GM19463 (cell line): ENCODE data around the gene SPAG16.

Experiments used
- ATAC-seq: cut with Tn5 transposase; IDR thresholded peaks from one replicate; pipeline ENCODE4 v1.9.1; 2021; ENCODE audit warnings: mild to moderate bottlenecking, moderate library complexity; ENCODE audit not compliant: unreplicated experiment

The SPAG16 gene

DNA sequence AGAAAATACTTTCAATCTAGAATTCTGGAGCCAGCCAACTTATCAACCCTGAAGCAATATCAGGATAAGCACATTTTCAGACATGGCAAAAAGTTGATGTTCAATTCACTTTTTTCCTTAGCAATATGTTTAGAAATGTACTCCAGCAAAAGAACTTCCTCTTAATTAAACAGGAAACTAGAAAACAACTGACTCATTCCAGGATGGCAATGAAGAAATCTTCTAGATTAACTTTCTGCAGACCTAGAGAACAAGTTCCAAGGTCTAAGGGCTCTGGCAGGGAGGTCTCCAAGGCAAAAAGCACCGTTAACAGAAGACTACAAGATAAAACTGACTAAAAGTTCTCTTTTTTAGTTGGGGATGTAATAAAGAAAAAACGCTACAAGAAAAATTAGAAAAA lies 1057.4 kb downstream of the SPAG16 start:
- no peak for ATAC-seq

DNA sequence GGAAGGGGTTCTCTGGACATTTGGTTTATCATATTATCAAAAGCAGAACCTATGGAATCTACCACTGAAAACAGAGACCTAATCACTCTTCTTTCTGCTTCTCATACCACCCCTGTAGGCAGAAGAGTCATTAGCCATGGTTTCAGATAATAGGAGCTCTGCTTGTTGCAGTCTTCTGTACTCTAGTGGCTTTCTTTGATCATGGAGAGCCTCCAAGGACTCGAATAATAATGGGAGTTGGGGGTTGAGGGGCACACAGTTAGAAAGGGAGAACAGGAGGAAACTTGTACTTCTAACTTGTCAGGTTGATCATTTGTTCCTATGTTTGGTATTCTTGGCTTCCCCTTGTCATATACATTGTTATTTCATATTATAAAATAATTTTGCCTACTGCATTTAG lies 1074.2 kb downstream of the SPAG16 start:
- no peak for ATAC-seq

DNA sequence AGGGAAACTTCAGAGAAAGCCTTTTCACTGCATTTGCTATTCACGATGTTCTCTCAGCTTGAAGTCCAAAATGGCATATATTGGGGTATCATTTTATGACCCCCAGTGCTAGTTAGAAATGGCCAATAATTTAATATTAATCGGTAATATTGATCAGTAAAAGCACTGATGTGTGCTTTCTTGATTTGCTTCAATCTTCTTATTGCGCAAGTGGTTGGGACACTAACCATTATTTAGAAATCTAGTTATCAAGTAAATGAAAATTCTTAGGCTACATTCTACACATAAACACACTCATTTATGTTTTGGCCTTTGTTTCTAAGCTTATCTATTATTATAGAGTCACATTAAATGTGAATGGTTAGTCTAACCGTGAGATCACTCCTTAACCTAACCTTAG lies 1076.9 kb downstream of the SPAG16 start:
- no peak for ATAC-seq

DNA sequence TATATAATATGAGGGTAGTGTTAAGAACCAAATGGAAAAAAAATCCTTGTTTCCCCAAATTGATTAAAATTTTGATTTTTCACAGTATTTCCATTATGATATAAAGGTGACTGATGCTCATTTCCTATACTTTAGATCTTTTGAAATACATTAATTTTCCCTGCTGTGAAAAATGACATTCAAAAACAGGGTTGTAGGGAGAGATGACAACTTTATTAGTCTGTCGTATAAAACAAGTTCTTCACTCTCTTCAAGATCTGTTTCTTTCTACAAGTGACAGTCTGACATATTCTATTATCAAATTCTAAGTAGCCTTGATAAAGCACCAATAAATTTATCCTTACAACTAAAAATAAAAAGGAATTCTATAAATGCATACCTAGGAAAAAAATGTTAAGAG lies 1081.3 kb downstream of the SPAG16 start:
- ATAC-seq: no peak

DNA sequence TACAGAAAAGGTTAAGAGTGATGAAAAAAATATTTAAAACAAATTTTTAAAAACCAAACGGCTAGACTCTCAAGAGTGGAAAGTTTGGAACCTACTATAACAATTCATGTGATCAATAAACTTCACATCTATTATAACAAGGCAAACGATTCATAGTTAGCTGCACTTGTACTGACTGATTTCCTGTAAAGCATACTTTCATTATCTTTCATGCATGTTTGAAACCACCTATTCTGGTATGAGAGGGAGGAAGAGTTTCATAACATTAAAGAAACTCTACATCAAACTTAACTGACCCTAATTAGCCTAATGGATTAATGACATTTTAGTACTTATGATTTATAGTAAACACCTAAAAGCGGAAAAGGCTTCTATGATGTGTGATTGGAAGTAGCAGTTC lies 1082.9 kb downstream of the SPAG16 start:
- ATAC-seq: no peak

DNA sequence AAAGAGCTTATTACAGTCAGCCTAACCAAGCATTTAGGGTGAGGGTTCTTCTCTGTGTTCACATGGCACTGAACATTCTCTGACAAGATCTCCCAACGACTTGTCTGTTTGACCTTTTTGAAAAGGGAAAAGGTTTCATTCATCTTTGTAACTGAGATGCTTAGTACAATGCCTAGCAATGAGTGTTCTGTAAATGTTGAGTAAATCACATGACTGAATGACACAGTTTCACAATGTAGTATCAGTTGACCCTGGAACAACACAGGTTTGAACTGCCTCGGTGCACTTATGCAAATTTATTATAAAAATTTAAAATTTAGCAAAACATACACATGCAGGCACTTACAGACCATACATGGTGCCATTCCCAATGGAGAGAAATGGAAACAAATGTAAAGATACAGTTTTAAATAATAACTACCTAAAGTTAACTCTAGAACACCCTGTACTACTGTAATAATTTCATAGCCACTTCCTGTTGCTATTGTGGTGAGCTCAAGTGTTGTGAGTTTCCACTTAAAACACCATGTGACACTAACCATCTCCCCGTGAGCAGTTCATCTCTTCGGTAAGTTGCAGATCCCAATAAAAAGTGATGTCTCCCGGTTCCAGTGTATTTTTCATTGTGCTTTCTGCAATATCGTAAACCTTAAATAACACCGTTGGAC lies 1092.5 kb downstream of the SPAG16 start:
- ATAC-seq: peak; percentile 52

DNA sequence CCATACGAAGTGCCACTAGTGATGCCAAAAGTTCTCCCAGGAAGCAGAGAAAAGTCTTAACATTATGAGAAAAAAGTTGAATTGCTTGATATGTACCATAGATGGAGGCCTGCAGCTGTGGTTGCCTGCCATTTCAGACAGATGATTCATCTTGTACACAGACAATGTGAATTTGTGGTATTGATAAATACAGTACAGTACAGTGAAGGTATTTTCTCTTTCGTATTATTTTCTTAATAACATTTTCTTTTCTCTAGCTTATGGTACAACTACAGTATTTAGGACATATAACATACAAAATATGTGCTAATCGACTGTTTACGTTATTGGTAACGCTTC lies 1093.0 kb downstream of the SPAG16 start:
- no peak for ATAC-seq

DNA sequence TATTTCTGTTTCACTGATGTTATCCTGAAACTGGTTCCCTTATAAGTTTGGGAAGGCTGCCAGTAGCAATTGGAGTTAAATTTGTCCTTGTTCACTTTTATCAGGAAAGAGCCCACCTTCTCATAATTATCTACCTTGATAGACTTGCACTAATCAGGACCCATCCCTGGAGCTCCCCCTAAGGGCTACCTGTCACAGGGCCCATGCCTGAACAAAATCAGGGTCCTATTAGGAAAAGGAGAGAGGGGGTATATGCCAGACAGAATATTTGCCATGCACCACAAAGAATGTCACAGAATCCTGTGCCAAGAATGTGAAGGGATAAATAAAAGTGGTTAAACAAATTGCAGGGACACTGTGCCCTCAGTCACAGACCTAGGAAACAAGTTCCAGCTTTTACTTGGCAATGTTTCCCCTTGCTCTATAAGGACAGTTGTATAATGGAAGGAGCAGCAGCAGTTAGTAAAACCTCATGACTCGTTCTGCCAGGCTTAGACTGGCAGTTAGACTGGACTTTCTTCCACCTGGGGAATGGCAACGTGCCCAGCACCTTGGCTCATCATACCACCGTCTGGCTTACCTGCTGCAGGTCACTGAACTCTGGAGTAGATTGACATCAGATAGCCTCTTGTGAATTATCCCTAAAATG lies 1094.3 kb downstream of the SPAG16 start:
- no peak for ATAC-seq

DNA sequence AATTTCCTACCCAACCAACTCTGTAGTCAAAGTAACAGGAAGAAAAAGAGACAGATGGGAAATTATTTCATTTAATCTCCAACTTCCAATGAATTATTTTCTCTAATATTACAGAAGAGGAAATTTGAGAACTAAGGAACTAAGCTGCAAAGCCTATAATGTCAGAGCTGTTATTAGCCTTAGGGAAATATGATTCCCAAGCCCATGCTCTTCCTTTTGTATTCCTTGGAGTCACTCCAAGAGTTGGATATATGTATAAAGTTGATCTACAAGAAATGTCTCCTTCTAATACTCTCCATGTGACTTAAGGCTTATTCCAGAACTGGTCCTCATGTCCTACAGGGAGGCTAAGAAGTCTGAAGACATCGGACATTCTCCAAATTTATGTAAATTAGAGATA lies 1095.0 kb downstream of the SPAG16 start:
- no peak for ATAC-seq

DNA sequence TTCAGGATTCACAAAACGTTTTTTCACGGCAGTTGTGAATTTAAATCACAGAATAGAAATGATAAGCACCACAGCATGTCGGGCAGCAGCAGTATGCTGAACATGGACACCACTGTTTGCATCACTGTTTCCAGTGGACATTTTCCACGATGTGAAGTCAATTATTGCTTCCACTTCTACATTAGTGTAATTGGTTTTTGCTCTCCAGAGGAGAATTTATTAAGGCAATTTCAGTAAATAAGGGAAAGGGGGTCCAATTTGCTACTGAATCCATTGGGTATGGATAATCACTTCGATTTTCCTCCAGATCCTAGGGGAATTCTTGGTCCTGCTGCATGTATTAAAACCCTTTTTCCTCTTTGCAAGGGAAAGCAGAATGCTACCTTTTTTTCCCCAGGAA lies 1096.4 kb downstream of the SPAG16 start:
- no peak for ATAC-seq

DNA sequence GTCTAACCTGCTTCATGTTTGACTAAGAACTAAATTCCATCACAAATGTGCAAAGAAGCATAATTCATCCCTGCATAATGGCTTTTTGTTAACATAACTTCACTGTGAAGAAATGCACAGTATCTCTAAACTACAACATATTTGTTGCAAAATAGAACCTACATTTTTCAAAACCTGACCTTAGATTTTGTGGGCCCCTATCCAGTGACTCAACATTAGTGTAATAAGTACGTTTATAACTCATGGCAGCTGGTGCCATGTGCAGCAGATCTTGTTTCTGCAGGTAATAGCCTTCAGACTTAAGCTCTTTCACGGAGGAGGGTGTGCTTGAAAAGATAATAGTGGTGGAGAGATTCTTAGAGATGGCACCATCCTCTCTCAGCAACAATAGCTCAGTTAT lies 1098.0 kb downstream of the SPAG16 start:
- no peak for ATAC-seq

DNA sequence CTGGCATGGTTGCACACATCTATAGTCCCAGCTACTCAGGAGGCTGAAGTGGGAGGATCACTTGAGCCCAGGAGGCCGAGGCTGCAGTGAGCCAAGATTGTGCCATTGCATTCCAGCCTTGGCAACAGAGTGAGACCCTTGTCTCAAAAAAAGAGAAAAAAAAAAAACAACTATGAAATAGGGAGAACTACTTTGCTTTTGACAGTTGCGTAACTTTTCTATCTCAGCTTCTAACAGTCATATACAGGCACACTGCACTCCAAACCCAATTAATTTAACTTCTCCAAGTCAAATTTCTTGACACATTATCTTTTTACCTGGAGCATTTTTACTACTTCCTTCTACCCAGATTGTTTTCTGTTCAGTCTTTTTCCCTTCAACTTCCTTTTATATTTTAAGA lies 1102.5 kb downstream of the SPAG16 start:
- no peak for ATAC-seq

DNA sequence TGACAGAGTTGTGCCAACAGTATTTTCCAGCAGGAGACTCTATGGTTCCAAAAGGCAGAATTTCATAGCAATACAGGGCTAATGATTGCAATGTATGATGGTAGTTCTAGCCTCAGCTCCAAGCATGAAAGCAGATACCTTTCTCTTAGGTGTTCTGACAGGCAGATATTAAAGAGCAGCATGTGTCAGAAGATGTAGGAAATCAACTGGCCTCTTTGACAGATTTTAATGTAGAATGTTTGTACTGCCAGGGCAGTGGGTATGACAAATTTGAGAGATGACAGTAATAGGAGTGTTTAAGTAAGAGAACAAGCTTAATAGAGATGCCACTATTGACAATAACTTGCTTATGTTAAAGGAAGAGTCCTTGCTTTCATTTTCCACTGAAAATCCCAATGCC lies 1105.1 kb downstream of the SPAG16 start:
- ATAC-seq: no peak

DNA sequence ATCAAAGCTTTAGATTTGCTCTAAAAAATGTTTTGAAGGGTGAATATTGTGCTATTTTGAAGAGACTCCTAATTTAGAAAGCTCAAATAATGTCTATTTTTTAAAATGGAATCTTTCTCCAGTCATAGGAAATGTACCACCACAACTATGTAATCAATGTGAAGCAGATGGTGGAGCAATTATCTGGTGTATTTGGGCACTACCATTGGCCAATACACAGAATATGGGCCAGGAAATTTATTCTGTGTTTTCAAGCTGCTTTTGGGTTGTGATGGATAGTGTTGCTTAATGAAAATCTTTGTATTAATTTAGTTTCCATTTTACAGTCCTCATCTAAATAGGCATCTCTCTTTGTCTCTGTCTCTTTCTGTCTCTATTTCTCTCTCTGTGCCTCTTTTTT lies 1109.5 kb downstream of the SPAG16 start:
- no peak for ATAC-seq

DNA sequence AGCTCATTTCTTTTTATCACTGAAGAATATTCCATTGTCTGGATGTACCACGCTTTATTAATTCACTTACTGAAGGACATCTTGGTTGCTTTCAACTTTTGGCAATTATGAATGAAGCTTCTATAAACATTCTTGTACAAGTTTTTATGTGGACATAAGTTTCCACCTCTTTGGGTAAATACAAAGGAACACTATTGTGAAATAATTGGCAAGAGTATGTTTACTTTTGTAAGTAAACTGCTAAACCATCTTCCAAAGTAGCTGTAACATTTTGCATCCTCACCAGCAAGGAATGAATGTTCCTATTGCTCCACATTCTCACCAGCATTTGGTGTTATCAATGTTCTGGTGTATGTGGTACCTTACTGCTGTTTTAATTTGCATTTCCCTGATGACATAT lies 1110.8 kb downstream of the SPAG16 start:
- no peak for ATAC-seq

DNA sequence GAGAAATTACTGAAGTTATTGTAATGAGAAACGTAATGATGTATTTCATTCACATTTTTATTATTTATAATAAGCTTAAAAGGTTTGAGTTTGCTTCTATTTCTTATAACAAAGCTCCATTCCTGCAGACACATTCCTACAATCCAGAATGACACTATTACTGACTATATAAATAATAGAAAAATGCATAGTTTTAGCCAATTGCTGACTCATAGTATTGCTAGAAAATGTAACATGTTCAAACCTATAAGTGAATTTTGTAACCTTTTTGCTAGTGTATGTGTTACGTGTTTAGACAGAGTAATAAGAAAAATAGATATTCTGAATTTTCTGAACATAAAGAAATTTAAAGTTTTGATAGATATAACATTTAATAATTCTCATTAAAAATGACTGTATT lies 1117.3 kb downstream of the SPAG16 start:
- no peak for ATAC-seq

DNA sequence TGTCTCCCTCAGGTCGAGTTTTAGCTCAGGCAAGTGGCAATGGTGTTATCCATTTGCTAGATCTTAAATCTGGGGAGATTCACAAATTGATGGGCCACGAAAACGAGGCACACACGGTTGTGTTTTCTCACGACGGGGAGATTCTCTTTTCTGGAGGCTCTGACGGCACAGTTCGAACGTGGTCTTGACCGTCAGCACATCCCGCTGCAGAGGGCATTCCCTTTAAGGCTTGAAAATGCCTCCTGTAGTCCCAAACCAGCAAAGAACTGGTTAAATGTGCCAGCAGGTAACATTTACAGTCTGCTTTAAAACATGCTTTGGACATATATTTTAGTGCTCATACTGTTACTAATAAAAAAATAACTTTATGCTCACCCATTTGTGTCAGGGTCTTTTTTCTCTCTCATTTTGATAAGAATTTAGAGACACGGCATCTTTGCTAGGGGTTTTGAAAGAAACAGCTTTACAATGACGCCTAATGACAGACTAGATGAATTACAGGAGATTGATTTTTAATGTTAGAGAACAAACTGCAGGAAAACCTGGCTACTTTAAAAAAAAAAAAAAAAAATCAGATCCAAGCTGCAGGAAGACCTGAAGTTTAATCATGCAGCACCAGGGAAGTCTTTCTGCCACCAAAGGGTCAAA lies 1126.0 kb downstream of the SPAG16 start:
- no peak for ATAC-seq

DNA sequence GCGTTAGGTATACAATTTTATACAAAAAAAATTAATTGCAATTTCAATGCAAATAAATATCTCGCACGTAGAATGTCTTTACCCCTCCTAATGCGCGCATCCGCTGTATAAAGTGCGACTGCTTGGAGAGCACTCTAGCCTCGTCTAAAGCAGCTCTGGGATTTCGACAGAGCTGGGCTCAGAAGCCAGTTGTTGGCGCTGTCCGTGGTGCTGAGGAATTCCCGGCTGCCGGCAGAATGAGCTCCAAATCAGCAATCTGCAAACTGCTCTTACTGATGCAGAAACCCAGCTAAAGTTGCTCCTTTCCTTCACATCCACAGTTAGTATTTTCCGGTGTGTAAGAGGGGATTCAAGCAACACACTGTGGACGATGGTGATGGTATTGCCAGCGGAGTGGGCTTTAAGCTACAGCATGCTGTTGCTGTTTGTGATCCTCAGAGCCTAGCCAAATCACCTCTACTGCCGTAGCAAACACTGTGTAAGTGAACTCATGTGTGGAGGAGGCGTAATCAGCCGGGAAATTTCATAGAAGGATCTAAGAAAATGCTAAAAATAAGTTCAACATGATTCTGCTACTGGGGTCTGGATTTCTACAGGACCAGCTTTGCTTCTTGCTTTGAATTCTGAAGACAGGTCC lies 1126.8 kb downstream of the SPAG16 start, which contains the start of gene VWC2L:
Gene VWC2L, plus strand, starts transcription at position 137 of the 637 bp plus-strand sequence. CDS start 3,140 bp downstream, outside the sequence.
- ATAC-seq: peak; percentile 63

DNA sequence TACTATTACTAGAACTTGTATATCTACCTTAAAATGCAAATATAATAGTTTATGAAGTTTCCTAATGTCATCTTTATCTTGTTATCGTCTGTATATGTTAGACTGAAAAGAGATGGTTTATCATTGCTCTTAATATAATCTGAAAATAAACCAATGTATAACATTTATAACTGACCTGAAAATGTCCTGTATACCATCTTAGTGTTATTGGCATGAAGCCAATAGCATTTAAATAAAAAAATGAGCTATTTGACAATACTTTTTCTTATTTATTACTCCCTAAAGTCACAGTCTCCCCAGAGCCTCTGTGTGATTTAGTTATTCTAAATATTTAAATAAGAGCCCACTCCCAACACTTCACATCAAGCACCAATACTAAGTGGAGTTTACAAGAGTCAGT lies 1128.4 kb downstream of the SPAG16 start:
- ATAC-seq: no peak

DNA sequence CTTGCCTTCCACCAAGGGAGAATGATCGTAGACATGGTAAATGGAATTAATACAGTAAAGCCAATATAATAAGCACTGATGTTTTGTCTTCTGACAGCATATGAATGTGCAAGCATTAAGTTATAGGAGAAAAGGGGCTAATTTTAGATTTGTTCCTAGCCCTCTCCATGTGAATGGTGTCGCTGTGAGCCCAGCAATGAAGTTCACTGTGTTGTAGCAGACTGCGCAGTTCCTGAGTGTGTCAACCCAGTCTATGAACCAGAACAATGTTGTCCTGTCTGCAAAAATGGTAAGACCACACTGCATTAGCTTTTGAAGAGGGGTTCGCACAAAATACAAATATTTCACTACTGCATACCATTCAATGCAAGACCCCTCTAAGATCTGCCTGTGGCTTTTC lies 1152.2 kb downstream of the SPAG16 start:
- no peak for ATAC-seq

DNA sequence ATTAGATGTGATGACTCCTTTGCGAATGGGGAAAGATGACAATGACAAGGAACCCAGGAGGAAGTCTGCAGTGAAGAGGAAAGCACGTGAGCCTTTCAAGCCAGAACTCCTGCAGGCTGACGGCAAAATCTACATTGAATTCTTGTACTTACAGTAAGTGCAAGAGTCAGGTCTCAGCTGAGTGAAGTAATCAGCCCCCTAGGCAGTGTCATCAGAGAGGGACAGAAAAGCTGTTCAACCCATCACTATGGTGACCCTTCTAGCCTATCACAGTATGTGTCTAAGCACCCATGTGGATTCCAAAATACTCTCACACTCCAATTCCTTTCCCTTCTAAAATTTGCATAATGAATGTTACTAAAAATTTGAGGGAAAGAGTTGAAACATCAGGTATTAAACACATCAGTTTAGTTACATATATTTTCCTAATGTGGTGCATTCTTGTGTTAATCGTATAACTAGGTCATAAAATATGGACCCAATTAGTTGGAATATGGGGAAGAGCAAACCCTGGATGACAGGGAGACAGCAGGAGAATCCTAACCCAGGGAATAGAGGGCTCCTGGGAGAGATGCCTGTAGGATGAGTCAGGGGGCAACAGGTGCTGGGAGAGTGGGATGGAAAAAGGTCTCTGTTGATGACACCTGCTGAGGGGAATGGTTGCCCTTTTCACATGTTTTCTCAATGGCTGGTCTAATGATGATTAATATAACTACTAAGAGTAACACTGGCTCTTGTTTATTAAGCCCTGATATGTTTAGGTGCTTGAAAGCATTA lies 1166.0 kb downstream of the SPAG16 start:
- no peak for ATAC-seq
